GM23338 (cell line): ENCODE results near the gene RXFP4.

ENCODE experiments used
- CREB1 ChIP-seq: fragments of 250-450 bp; sonication (Bioruptor Pico); IDR thresholded peaks from 2 replicates; pipeline ENCODE4 v1.5.0; 2020; ENCODE audit warnings: low read depth, mild to moderate bottlenecking, moderate library complexity
- EZH2 ChIP-seq: fragments of 200-600 bp; sonication (generic); IDR thresholded peaks from one replicate; pipeline ENCODE4 v1.8.0; 2017; ENCODE audit warnings: antibody characterized with exemption, mild to moderate bottlenecking, low read depth; ENCODE audit not compliant: unreplicated experiment
- EZH2phosphoT487 ChIP-seq: fragments of 200-600 bp; sonication (generic); IDR thresholded peaks from one replicate; pipeline ENCODE4 v1.8.1; 2018; ENCODE audit warnings: antibody characterized with exemption; ENCODE audit not compliant: unreplicated experiment
- JUNB ChIP-seq: IDR thresholded peaks from one replicate; pipeline ENCODE4 v1.6.1; 2016; ENCODE audit warnings: antibody characterized with exemption; ENCODE audit not compliant: unreplicated experiment
- POLR2AphosphoS5 ChIP-seq: IDR thresholded peaks from 2 replicates; pipeline ENCODE4 v1.6.1; 2016; ENCODE audit warnings: antibody characterized with exemption, low read depth
- STAT1 ChIP-seq: IDR thresholded peaks from one replicate; pipeline ENCODE4 v1.6.1; 2016; ENCODE audit warnings: antibody characterized with exemption; ENCODE audit not compliant: unreplicated experiment
- TF ChIP-seq, protein P1 (sequence below), 2 experiments: fragments of 200-600 bp in 1 of 2; sonication (generic) in 1 of 2; conservative IDR thresholded peaks; 2 replicates each; pipeline versions ENCODE4 v1.5.1 to v1.6.1; 2016 to 2017; ENCODE audit warnings: antibody characterized with exemption in 2 of 2, low read depth in 2 of 2, mild to moderate bottlenecking in 2 of 2, moderate library complexity in 1 of 2
- TF ChIP-seq, protein P2 (sequence below): IDR thresholded peaks from one replicate; pipeline ENCODE4 v1.6.1; 2018; ENCODE audit warnings: antibody characterized with exemption; ENCODE audit not compliant: unreplicated experiment
- TF ChIP-seq, protein P3 (sequence below): IDR thresholded peaks from 2 replicates; pipeline ENCODE4 v1.6.1; 2016; ENCODE audit warnings: antibody characterized with exemption
- TF ChIP-seq, protein P4 (sequence below): fragments of 250-450 bp; sonication (Bioruptor Pico); IDR thresholded peaks from 2 replicates; pipeline ENCODE4 v1.5.0; 2020; ENCODE audit warnings: mild to moderate bottlenecking, moderate library complexity

DNA sequence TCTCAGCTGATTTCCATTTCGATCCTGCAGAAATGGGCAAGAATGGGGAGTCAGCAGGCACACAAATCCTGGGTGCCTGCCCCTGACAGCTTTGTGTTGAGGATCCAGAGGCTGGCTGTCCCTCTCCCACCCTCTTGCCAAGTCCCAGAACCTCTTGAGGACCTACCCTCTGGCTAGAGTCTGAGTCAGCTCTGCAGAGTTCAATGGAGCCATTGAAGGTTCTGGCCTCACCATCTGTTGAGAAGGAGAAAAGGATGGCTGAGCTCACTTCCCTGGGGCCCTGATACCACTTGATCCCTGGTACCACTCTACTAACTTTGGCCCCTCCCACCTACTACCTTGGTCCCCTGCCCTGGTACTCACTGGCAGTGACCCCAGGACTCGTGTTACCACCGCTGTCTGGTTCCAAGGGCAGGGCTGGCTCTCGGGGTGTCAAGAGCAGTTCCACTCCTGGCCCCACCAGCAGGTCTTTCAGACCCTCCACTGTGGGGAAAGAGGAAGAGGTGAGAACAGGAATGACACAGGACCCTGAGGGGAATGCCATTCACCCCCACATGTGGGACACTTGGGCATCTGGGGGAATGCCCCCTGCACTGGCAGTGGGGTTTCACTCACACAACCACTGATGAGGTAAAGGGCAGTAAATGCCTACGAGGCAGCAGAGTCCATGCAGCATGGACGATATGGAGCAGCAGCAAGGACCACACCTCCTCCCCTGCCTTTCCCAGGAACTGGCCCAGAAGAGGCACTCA is 10.5 kb downstream of the RXFP4 start:
- TF ChIP-seq, protein P1, sequence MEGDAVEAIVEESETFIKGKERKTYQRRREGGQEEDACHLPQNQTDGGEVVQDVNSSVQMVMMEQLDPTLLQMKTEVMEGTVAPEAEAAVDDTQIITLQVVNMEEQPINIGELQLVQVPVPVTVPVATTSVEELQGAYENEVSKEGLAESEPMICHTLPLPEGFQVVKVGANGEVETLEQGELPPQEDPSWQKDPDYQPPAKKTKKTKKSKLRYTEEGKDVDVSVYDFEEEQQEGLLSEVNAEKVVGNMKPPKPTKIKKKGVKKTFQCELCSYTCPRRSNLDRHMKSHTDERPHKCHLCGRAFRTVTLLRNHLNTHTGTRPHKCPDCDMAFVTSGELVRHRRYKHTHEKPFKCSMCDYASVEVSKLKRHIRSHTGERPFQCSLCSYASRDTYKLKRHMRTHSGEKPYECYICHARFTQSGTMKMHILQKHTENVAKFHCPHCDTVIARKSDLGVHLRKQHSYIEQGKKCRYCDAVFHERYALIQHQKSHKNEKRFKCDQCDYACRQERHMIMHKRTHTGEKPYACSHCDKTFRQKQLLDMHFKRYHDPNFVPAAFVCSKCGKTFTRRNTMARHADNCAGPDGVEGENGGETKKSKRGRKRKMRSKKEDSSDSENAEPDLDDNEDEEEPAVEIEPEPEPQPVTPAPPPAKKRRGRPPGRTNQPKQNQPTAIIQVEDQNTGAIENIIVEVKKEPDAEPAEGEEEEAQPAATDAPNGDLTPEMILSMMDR (conservative IDR thresholded peaks at IDR 0.05; ENCODE audit: low read depth in 2 of 2): no peak
- TF ChIP-seq, protein P2, sequence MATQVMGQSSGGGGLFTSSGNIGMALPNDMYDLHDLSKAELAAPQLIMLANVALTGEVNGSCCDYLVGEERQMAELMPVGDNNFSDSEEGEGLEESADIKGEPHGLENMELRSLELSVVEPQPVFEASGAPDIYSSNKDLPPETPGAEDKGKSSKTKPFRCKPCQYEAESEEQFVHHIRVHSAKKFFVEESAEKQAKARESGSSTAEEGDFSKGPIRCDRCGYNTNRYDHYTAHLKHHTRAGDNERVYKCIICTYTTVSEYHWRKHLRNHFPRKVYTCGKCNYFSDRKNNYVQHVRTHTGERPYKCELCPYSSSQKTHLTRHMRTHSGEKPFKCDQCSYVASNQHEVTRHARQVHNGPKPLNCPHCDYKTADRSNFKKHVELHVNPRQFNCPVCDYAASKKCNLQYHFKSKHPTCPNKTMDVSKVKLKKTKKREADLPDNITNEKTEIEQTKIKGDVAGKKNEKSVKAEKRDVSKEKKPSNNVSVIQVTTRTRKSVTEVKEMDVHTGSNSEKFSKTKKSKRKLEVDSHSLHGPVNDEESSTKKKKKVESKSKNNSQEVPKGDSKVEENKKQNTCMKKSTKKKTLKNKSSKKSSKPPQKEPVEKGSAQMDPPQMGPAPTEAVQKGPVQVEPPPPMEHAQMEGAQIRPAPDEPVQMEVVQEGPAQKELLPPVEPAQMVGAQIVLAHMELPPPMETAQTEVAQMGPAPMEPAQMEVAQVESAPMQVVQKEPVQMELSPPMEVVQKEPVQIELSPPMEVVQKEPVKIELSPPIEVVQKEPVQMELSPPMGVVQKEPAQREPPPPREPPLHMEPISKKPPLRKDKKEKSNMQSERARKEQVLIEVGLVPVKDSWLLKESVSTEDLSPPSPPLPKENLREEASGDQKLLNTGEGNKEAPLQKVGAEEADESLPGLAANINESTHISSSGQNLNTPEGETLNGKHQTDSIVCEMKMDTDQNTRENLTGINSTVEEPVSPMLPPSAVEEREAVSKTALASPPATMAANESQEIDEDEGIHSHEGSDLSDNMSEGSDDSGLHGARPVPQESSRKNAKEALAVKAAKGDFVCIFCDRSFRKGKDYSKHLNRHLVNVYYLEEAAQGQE: no peak
- no peak for TF ChIP-seq EZH2
- no peak for TF ChIP-seq POLR2AphosphoS5
- TF ChIP-seq EZH2phosphoT487: no peak
- no peak for TF ChIP-seq JUNB
- no peak for TF ChIP-seq CREB1 (CRISPR knock-in tag)
- TF ChIP-seq STAT1: no peak
- TF ChIP-seq, protein P3, sequence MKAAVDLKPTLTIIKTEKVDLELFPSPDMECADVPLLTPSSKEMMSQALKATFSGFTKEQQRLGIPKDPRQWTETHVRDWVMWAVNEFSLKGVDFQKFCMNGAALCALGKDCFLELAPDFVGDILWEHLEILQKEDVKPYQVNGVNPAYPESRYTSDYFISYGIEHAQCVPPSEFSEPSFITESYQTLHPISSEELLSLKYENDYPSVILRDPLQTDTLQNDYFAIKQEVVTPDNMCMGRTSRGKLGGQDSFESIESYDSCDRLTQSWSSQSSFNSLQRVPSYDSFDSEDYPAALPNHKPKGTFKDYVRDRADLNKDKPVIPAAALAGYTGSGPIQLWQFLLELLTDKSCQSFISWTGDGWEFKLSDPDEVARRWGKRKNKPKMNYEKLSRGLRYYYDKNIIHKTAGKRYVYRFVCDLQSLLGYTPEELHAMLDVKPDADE: no peak
- TF ChIP-seq, protein P4, sequence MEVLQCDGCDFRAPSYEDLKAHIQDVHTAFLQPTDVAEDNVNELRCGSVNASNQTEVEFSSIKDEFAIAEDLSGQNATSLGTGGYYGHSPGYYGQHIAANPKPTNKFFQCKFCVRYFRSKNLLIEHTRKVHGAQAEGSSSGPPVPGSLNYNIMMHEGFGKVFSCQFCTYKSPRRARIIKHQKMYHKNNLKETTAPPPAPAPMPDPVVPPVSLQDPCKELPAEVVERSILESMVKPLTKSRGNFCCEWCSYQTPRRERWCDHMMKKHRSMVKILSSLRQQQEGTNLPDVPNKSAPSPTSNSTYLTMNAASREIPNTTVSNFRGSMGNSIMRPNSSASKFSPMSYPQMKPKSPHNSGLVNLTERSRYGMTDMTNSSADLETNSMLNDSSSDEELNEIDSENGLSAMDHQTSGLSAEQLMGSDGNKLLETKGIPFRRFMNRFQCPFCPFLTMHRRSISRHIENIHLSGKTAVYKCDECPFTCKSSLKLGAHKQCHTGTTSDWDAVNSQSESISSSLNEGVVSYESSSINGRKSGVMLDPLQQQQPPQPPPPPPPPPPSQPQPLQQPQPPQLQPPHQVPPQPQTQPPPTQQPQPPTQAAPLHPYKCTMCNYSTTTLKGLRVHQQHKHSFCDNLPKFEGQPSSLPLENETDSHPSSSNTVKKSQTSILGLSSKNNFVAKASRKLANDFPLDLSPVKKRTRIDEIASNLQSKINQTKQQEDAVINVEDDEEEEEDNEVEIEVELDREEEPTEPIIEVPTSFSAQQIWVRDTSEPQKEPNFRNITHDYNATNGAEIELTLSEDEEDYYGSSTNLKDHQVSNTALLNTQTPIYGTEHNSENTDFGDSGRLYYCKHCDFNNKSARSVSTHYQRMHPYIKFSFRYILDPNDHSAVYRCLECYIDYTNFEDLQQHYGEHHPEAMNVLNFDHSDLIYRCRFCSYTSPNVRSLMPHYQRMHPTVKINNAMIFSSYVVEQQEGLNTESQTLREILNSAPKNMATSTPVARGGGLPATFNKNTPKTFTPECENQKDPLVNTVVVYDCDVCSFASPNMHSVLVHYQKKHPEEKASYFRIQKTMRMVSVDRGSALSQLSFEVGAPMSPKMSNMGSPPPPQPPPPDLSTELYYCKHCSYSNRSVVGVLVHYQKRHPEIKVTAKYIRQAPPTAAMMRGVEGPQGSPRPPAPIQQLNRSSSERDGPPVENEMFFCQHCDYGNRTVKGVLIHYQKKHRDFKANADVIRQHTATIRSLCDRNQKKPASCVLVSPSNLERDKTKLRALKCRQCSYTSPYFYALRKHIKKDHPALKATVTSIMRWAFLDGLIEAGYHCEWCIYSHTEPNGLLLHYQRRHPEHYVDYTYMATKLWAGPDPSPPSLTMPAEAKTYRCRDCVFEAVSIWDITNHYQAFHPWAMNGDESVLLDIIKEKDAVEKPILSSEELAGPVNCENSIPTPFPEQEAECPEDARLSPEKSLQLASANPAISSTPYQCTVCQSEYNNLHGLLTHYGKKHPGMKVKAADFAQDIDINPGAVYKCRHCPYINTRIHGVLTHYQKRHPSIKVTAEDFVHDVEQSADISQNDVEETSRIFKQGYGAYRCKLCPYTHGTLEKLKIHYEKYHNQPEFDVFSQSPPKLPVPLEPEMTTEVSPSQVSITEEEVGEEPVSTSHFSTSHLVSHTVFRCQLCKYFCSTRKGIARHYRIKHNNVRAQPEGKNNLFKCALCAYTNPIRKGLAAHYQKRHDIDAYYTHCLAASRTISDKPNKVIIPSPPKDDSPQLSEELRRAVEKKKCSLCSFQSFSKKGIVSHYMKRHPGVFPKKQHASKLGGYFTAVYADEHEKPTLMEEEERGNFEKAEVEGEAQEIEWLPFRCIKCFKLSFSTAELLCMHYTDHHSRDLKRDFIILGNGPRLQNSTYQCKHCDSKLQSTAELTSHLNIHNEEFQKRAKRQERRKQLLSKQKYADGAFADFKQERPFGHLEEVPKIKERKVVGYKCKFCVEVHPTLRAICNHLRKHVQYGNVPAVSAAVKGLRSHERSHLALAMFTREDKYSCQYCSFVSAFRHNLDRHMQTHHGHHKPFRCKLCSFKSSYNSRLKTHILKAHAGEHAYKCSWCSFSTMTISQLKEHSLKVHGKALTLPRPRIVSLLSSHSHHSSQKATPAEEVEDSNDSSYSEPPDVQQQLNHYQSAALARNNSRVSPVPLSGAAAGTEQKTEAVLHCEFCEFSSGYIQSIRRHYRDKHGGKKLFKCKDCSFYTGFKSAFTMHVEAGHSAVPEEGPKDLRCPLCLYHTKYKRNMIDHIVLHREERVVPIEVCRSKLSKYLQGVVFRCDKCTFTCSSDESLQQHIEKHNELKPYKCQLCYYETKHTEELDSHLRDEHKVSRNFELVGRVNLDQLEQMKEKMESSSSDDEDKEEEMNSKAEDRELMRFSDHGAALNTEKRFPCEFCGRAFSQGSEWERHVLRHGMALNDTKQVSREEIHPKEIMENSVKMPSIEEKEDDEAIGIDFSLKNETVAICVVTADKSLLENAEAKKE (CRISPR knock-in tag): no peak
